ENCODE measurements around the gene FOXK2.

The FOXK2 gene

GRCh38 chr17:82642022-82642421 lies 122.5 kb downstream of the FOXK2 start:
- TF ChIP-seq EP300 (IDR thresholded peaks at IDR 0.05; ENCODE audit: borderline replicate concordance) = no peak
- TF ChIP-seq MAX (IDR thresholded peaks at IDR 0.05) = no peak
- no peak for TF ChIP-seq CEBPB (IDR thresholded peaks at IDR 0.05)
- no peak for TF ChIP-seq TEAD4 (IDR thresholded peaks at IDR 0.05)
- TF ChIP-seq FOXM1 (IDR thresholded peaks at IDR 0.05; ENCODE audit: borderline replicate concordance, low read depth) = no peak
- no peak for TF ChIP-seq RAD21 (IDR thresholded peaks at IDR 0.05; ENCODE audit: low read depth)
- TF ChIP-seq CREB1 (IDR thresholded peaks at IDR 0.05; ENCODE audit: low read depth) = no peak
- TF ChIP-seq ZBTB7A (IDR thresholded peaks at IDR 0.05; ENCODE audit: low read depth) = no peak
- no peak for TF ChIP-seq USF1 (IDR thresholded peaks at IDR 0.05)
- TF ChIP-seq REST (IDR thresholded peaks at IDR 0.05; ENCODE audit: low read depth) = no peak
- TF ChIP-seq NFIC (IDR thresholded peaks at IDR 0.05) = no peak
- TF ChIP-seq EGR1 (IDR thresholded peaks at IDR 0.05) = no peak
- TF ChIP-seq TCF12 (IDR thresholded peaks at IDR 0.05; ENCODE audit: low read depth) = no peak
- no peak for TF ChIP-seq TAF1 (IDR thresholded peaks at IDR 0.05; ENCODE audit: low read depth)
- TF ChIP-seq YY1 (IDR thresholded peaks at IDR 0.05; ENCODE audit: low read depth) = no peak

GRCh38 chr17:82644148-82644547 lies 124.6 kb downstream of the FOXK2 start:
- no peak for TF ChIP-seq USF1 (IDR thresholded peaks at IDR 0.05)
- no peak for TF ChIP-seq TCF12 (IDR thresholded peaks at IDR 0.05; ENCODE audit: low read depth)
- TF ChIP-seq RAD21 (IDR thresholded peaks at IDR 0.05; ENCODE audit: low read depth) = no peak
- no peak for TF ChIP-seq ZBTB7A (IDR thresholded peaks at IDR 0.05; ENCODE audit: low read depth)
- no peak for TF ChIP-seq TAF1 (IDR thresholded peaks at IDR 0.05; ENCODE audit: low read depth)
- TF ChIP-seq MAX (IDR thresholded peaks at IDR 0.05) = no peak
- TF ChIP-seq REST (IDR thresholded peaks at IDR 0.05; ENCODE audit: low read depth) = no peak
- TF ChIP-seq CEBPB (IDR thresholded peaks at IDR 0.05) = no peak
- no peak for TF ChIP-seq NFIC (IDR thresholded peaks at IDR 0.05)
- TF ChIP-seq EP300 (IDR thresholded peaks at IDR 0.05; ENCODE audit: borderline replicate concordance) = no peak
- TF ChIP-seq EGR1 (IDR thresholded peaks at IDR 0.05) = no peak
- no peak for TF ChIP-seq YY1 (IDR thresholded peaks at IDR 0.05; ENCODE audit: low read depth)
- no peak for TF ChIP-seq FOXM1 (IDR thresholded peaks at IDR 0.05; ENCODE audit: borderline replicate concordance, low read depth)
- TF ChIP-seq CREB1 (IDR thresholded peaks at IDR 0.05; ENCODE audit: low read depth) = no peak

- TF ChIP-seq EGR1 (IDR thresholded peaks at IDR 0.05) = no peak
- TF ChIP-seq YY1 (IDR thresholded peaks at IDR 0.05; ENCODE audit: low read depth) = no peak
- no peak for TF ChIP-seq MAX (IDR thresholded peaks at IDR 0.05)
- TF ChIP-seq NFIC (IDR thresholded peaks at IDR 0.05) = no peak
- no peak for TF ChIP-seq RAD21 (IDR thresholded peaks at IDR 0.05; ENCODE audit: low read depth)
- TF ChIP-seq EP300 (IDR thresholded peaks at IDR 0.05; ENCODE audit: borderline replicate concordance) = no peak
- TF ChIP-seq TCF12 (IDR thresholded peaks at IDR 0.05; ENCODE audit: low read depth) = no peak
- TF ChIP-seq ZBTB7A (IDR thresholded peaks at IDR 0.05; ENCODE audit: low read depth) = no peak
- TF ChIP-seq CREB1 (IDR thresholded peaks at IDR 0.05; ENCODE audit: low read depth) = no peak
- no peak for TF ChIP-seq TAF1 (IDR thresholded peaks at IDR 0.05; ENCODE audit: low read depth)
- no peak for TF ChIP-seq USF1 (IDR thresholded peaks at IDR 0.05)
- no peak for TF ChIP-seq TEAD4 (IDR thresholded peaks at IDR 0.05)
- TF ChIP-seq CEBPB (IDR thresholded peaks at IDR 0.05) = no peak
- TF ChIP-seq FOXM1 (IDR thresholded peaks at IDR 0.05; ENCODE audit: borderline replicate concordance, low read depth) = no peak
- TF ChIP-seq REST (IDR thresholded peaks at IDR 0.05; ENCODE audit: low read depth) = no peak
Measured at GRCh38 chr17:82645516-82645915, 126.0 kb downstream of the FOXK2 start.
